Common myeloid progenitor, CD34-positive (primary cell): ENCODE data around the gene POLR1A. TPM values are rescaled to one million over a fixed set of nuclear protein-coding genes. Genes with fewer than 3 reads are reported as not detected.

Experiments used
- CTCF ChIA-PET: fragments of 350-600 bp; sonication (Branson Sonifier 250); formaldehyde crosslinking; loops from one replicate; lab custom pipeline; 2021; ENCODE audit warnings: antibody characterized with exemption; lab: Charles Lee
- POLR2A ChIA-PET: fragments of 350-600 bp; sonication (Branson Sonifier 250); formaldehyde crosslinking; loops from one replicate; lab custom pipeline; 2021; ENCODE audit warnings: antibody characterized with exemption; lab: Charles Lee
- DNase-seq, 3 donors: peaks; one replicate each; pipeline versions ENCODE4 v3.0.0 to v3.0.0-alpha.2; 2013
- H3K27ac ChIP-seq, 2 experiments: 1 replicate in 1 of 2; 2 replicates in 1 of 2; pipeline ENCODE4 v1.7.0; 2013; ENCODE audit warnings: inconsistent platforms in 2 of 2, low read length in 2 of 2, mild to moderate bottlenecking in 2 of 2, low read depth in 1 of 2, moderate library complexity in 1 of 2; ENCODE audit not compliant: severe bottlenecking in 2 of 2, insufficient read depth in 1 of 2, poor library complexity in 1 of 2
- H3K27me3 ChIP-seq, 5 experiments: replicated peaks in 2 of 5; 1 replicate in 3 of 5; 2 replicates in 2 of 5; pipeline versions ENCODE4 v1.6.1 to v1.7.0; 2013; ENCODE audit warnings: low read length in 4 of 5, mild to moderate bottlenecking in 2 of 5, moderate library complexity in 2 of 5, inconsistent platforms in 1 of 5; ENCODE audit not compliant: insufficient read depth in 5 of 5, control insufficient read depth in 4 of 5
- H3K36me3 ChIP-seq, 4 experiments: 1 replicate in 2 of 4; 2 replicates in 2 of 4; pipeline versions ENCODE4 v1.6.1 to v1.7.0; 2013; ENCODE audit warnings: low read length in 3 of 4, control low read depth in 1 of 4, mild to moderate bottlenecking in 1 of 4; ENCODE audit not compliant: control insufficient read depth in 4 of 4, insufficient read depth in 4 of 4
- H3K4me1 ChIP-seq, 4 experiments: 1 replicate in 3 of 4; 2 replicates in 1 of 4; pipeline versions ENCODE4 v1.6.1 to v1.7.1; 2013; ENCODE audit warnings: low read length in 3 of 4, mild to moderate bottlenecking in 3 of 4, control low read depth in 1 of 4, inconsistent platforms in 1 of 4, moderate library complexity in 1 of 4; ENCODE audit not compliant: control insufficient read depth in 4 of 4, insufficient read depth in 4 of 4; ENCODE audit errors: control extremely low read depth in 1 of 4
- H3K4me3 ChIP-seq, 7 experiments: 1 replicate in 4 of 7; 2 replicates in 3 of 7; pipeline versions ENCODE4 v1.5.1 to v1.7.0; 2013; ENCODE audit warnings: mild to moderate bottlenecking in 7 of 7, low read length in 6 of 7, moderate library complexity in 6 of 7, inconsistent platforms in 2 of 7, low read depth in 2 of 7, control low read depth in 1 of 7; ENCODE audit not compliant: insufficient read depth in 4 of 7, control insufficient read depth in 1 of 7; ENCODE audit errors: extremely low read depth in 1 of 7
- H3K9me3 ChIP-seq, 5 experiments: 1 replicate in 4 of 5; 2 replicates in 1 of 5; pipeline versions ENCODE4 v1.6.1 to v1.7.1; 2013; ENCODE audit warnings: low read length in 4 of 5, mild to moderate bottlenecking in 2 of 5, inconsistent platforms in 1 of 5, low read depth in 1 of 5, moderate library complexity in 1 of 5; ENCODE audit not compliant: control insufficient read depth in 4 of 5, insufficient read depth in 2 of 5; ENCODE audit errors: control extremely low read depth in 1 of 5
- WGBS: methylation state at CpG from one replicate; pipeline ENCODE4 v1.1.5; 2013; ENCODE audit not compliant: insufficient coverage; 5-methylcytosine and 5-hydroxymethylcytosine counted together
- polyA plus RNA-seq: library from polyadenylated mRNA; unstranded; fragments of 120-200 nt; gene quantifications from one replicate; pipeline ENCODE4 v1.2.1, GENCODE V29; 2013

The POLR1A gene
- polyA plus RNA-seq = 9.6 TPM

DNA sequence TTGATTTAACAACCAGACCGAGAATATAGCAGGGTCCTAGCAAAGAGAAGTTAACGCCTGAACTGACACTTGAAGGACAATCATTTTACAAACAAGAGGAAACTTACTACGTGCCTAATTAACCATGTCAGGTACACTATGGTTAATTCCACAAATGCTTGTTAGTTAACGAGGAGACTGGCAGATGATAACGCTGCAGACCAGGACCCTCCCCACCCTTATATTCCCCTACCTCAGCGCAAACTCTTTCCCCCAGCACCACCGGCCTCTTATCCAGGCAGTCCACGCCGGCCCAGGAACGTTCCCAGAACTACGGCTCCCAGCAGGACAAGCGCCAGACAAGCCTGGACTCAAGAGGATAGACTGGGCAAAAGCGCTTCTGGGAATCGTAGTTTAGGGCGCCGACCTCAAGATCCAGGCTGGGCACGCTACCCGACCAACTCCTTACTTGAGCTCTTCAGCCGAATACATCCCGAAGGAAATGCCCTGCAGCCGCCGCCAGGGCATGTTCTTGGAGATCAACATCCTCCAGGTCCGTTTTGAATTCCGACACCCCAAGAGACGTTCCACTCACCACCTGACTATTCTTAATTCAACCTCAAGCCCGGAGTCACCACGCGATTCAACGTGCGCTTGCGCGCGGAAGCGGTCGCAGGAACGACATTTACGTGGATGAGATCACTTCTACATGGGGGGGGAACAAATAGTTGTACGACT is at the start of gene POLR1A:
Gene POLR1A, minus strand, starts transcription at position 635 of the 717 bp plus-strand sequence. Its CDS starts 110 bp downstream, at position 525.
- H3K27me3 ChIP-seq = no peaks in the 10 kb centered on the region
- CTCF ChIA-PET = interaction anchor here (0.9 to 2.0 kb wide), 5 partner anchors 9 to 279 kb away, joined by 3 to 5 read pairs (median 4); no protein-coding TSS in a partner anchor
- DNase-seq = peak; percentile 93 to 95 (median 95)
- H3K9me3 ChIP-seq = no peaks in the 10 kb centered on the region
- H3K4me1 ChIP-seq = peaks cover 15 to 30% (median 25%) of the 10 kb centered on the region in 4 experiments
- H3K4me3 ChIP-seq = peak within 1 kb of the TSS; percentile 78 to 100 (median 90)
- POLR2A ChIA-PET = interaction anchor here (0.7 to 1.0 kb wide), 2 partner anchors 315 to 336 kb away, joined by 3 to 4 read pairs; partner anchors contain the start of gene KDM3A
- peaks cover 10 to 47% (median 20%) of the 10 kb centered on the region in 4 experiments for H3K36me3 ChIP-seq
- 0% methylated on average over 14 of the region's 38 CpGs for WGBS
- peak within 1 kb of the TSS; percentile 97 to 98 for H3K27ac ChIP-seq

DNA sequence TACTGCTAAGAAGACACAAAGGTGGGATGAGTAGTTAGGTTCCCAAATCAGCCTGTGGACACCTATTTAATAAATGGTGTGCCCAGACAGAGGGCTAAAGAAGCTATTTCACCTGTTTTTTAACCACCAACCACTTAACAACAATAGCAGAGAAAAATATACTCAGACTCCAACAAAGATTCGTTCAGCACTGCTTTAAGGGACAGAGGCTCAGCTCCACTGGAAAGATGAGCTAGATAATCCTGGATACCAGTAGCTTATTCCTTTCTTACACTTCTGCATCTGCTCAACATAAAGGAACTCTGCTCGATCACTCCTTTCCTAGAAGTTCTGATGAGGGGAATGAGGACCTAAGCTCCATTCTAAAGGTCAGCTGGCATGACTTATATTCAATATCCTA is 44.8 kb upstream of the POLR1A start:
- CTCF ChIA-PET = no interaction called here
- no peaks in the 10 kb centered on the region for H3K9me3 ChIP-seq
- no peaks in the 10 kb centered on the region for H3K27me3 ChIP-seq
- no peak for DNase-seq
- H3K4me1 ChIP-seq = no peaks in the 10 kb centered on the region
- POLR2A ChIA-PET = no interaction called here
- peaks cover 21 to 69% (median 56%) of the 10 kb centered on the region in 4 experiments for H3K36me3 ChIP-seq
- H3K27ac ChIP-seq = no peak overlapping the region
- no peak overlapping the region for H3K4me3 ChIP-seq
- 100% methylated on average over 2 of the region's 2 CpGs for WGBS

DNA sequence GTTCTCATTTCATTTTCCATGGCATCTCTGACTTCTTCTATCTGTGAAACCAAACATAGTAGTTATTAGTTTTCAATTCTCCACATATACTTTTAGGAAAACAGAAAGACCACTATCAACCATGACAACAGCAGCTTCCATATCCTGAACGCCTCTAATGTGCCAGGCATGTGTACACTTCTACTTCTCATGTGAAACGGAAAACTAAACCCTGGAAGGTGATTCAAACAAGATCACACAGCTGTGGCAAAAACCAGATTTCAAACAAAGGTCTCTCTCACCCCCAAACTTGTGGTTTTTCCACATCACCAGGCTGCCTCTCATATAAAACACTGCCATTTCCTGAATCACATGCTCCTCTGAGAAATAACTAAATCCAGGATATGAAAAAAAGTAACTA is 42.1 kb upstream of the POLR1A start:
- no peak overlapping the region for H3K4me3 ChIP-seq
- CTCF ChIA-PET = interaction anchor here (1.7 kb wide), 1 partner anchor 21 kb away, joined by 4 read pairs; no protein-coding TSS in a partner anchor
- WGBS = 100% methylated on average over 2 of the region's 2 CpGs
- no peaks in the 10 kb centered on the region for H3K9me3 ChIP-seq
- POLR2A ChIA-PET = interaction anchor here (0.6 kb wide), 1 partner anchor 37 kb away, joined by 6 read pairs; no protein-coding TSS in a partner anchor
- H3K4me1 ChIP-seq = no peaks in the 10 kb centered on the region
- no peak for DNase-seq
- H3K27me3 ChIP-seq = no peaks in the 10 kb centered on the region
- no peak overlapping the region for H3K27ac ChIP-seq
- peaks cover 24 to 80% (median 70%) of the 10 kb centered on the region in 4 experiments for H3K36me3 ChIP-seq

DNA sequence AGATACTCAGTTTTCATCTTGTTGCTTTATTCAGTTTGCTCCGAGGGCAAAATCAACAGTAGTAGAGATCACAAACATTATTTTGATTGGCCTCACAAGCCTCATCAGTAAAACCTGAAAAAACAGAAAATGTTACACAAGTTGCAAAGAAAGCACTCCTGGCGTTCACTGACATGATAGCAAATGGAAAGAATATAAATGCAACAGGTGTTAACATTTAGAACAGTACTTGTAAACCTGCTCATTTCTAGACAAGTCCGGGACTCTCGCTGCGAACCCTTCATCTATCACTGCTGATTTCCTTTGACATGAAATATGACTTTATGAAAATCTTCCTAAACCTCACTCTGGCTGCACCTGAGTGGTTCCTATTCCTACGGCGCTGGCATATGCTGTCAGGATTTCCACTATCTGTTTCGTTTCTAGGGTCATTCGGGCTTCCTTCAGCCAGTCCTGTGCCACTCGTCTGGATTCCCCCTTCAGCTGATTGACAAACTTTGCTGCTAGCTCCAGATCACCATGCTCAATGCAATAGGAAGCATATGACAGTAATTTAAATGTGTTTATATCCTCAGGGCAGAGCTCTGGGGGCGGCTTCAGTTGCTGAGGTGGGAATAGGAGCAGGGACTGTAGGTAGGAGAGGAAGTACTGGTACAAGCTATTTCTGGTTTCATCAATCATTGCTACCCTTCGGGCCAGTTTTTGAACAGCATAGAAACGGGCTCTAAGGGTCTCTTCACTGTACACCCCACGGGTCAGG is 38.4 kb upstream of the POLR1A start:
- H3K27me3 ChIP-seq = no peaks in the 10 kb centered on the region
- 96% methylated on average over 11 of the region's 14 CpGs for WGBS
- ChIA-PET CTCF (no interaction called here), POLR2A (no interaction called here)
- no peak for DNase-seq
- no peaks in the 10 kb centered on the region for H3K9me3 ChIP-seq
- no peaks in the 10 kb centered on the region for H3K4me1 ChIP-seq
- H3K36me3 ChIP-seq = peaks cover 19 to 87% (median 67%) of the 10 kb centered on the region in 4 experiments
- H3K27ac ChIP-seq = no peak overlapping the region
- no peak overlapping the region for H3K4me3 ChIP-seq

DNA sequence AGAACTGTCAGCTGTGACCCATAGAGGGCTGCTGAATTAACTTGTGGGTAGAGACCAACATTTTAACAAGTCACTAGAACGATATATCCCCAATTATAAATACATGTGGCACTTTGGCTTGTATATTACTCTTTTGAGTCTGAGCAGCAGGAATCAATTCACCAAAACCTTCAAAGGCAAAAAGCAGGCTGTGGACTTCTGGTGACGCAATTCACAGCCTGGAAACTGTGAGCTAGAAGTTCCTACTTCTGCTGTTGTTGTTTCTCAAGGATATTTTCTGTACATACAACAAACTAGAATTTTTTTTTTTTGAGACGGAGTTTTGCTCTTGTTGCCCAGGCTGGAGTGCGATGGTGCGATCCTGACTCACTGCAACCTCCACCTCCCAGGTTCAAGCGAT is 37.6 kb upstream of the POLR1A start:
- POLR2A ChIA-PET = no interaction called here
- Histone ChIP-seq H3K9me3 (no peaks in the 10 kb centered on the region), H3K4me1 (no peaks in the 10 kb centered on the region), H3K27me3 (no peaks in the 10 kb centered on the region), H3K4me3 (no peak overlapping the region), H3K36me3 (peaks cover 19 to 87% (median 68%) of the 10 kb centered on the region in 4 experiments), H3K27ac (no peak overlapping the region)
- DNase-seq = no peak
- WGBS = 100% methylated on average over 4 of the region's 6 CpGs
- CTCF ChIA-PET = interaction anchor here (0.6 kb wide), 1 partner anchor 101 kb away, joined by 3 read pairs; no protein-coding TSS in a partner anchor

DNA sequence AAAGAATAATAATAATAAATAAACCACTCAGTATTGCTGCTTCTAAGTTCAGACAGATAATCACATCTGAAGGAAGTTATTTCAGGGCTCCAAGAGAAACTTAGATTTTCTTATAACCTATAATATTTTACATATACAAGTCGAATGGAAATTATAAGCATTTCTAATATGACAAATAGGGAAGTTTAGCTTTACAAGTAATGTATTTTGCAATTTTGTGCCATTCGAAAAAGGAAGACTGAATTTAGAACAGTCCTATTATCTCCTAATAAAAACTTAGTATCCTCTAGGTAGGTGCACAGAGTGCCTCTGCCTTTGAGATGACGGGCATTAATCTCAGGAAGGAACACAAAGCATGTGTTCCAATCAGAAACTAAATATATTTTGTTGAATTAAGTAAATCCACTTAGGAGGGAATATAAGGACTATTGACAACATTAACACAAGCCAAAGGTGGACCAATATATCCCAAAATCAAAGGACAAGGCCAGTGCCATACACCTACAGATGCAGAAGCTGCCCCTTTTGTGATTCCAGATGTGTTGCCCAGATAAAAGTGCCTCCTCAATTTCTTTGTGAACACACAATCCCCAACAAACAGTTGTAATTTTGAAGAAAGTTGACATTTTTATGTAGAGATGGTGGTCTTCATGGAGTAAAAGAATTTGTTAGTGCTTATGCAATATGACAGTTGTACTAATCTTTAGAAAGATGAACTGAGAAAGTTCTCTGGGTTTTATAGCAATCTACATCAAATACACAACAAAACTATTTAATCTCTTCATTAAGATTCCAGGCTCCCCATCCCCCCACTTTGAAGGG is 37.0 kb upstream of the POLR1A start:
- H3K4me3 ChIP-seq = no peak overlapping the region
- H3K27me3 ChIP-seq = no peaks in the 10 kb centered on the region
- peaks cover 21 to 89% (median 69%) of the 10 kb centered on the region in 4 experiments for H3K36me3 ChIP-seq
- no peaks in the 10 kb centered on the region for H3K9me3 ChIP-seq
- POLR2A ChIA-PET = interaction anchor here (0.6 kb wide), 1 partner anchor 31 kb away, joined by 3 read pairs; no protein-coding TSS in a partner anchor
- CTCF ChIA-PET = interaction anchor here (0.6 kb wide), 1 partner anchor 102 kb away, joined by 3 read pairs; no protein-coding TSS in a partner anchor
- no peak overlapping the region for H3K27ac ChIP-seq
- H3K4me1 ChIP-seq = no peaks in the 10 kb centered on the region
- no CpG with 5 or more reads among the region's 3 CpGs for WGBS
- DNase-seq = no peak
